OCI-LY7 (cell line): ENCODE results near the gene SMIM27. TPM values are rescaled to one million over a fixed set of nuclear protein-coding genes. Genes with fewer than 3 reads are reported as not detected.
"Not testable (repeated sequence)": the region's sequence is repeated elsewhere in the genome, so short reads cannot be mapped to it uniquely, and the experiment has no call there.

Source experiments
- BruUV-seq: library from RNA; stranded (reverse); fragments of 400-500 nt; replicated peaks from 2 replicates; lab custom pipeline; 2021; lab: Mats Ljungman, UMichigan
- CTCF ChIA-PET: fragments of 300-600 bp; sonication (Branson Sonifier 250); formaldehyde crosslinking; loops from one replicate; lab custom pipeline; 2022; ENCODE audit warnings: antibody characterized with exemption; ENCODE audit not compliant: unreplicated experiment; lab: Charles Lee
- POLR2A ChIA-PET: fragments of 300-600 bp; sonication (Branson Sonifier 250); formaldehyde crosslinking; loops from one replicate; lab custom pipeline; 2022; ENCODE audit warnings: antibody characterized with exemption; lab: Charles Lee
- DNase-seq: peaks from one replicate; pipeline ENCODE4 v3.0.0-alpha.2; 2015; ENCODE audit warnings: low spot score
- H2AFZ ChIP-seq: fragments of 200-600 bp; sonication (generic), shearing (Covaris generic); 2 replicates; pipeline ENCODE4 v1.6.1; 2014; ENCODE audit warnings: mild to moderate bottlenecking, antibody characterized with exemption, low read length, moderate library complexity
- H3K27ac ChIP-seq: fragments of 200-600 bp; sonication (generic); 2 replicates; pipeline ENCODE4 v1.5.1; 2014; ENCODE audit warnings: mixed run types, low read depth, mild to moderate bottlenecking, moderate library complexity, low read length, inconsistent platforms; ENCODE audit not compliant: poor library complexity, severe bottlenecking
- H3K36me3 ChIP-seq: fragments of 200-600 bp; sonication (generic); 2 replicates; pipeline ENCODE4 v1.6.1; 2014; ENCODE audit warnings: mild to moderate bottlenecking, antibody characterized with exemption, low read length, moderate library complexity, mixed read lengths; ENCODE audit not compliant: insufficient read depth
- H3K4me1 ChIP-seq: fragments of 200-600 bp; sonication (generic); 2 replicates; pipeline ENCODE4 v1.5.1; 2014; ENCODE audit warnings: mild to moderate bottlenecking, low read length; ENCODE audit not compliant: insufficient read depth, poor library complexity, severe bottlenecking
- H3K4me2 ChIP-seq: fragments of 200-600 bp; sonication (generic); 2 replicates; pipeline ENCODE4 v1.6.1; 2014; ENCODE audit warnings: mild to moderate bottlenecking, low read length
- H3K4me3 ChIP-seq: fragments of 200-600 bp; sonication (generic); 2 replicates; pipeline ENCODE4 v1.5.1; 2014; ENCODE audit warnings: mild to moderate bottlenecking, low read depth, low read length; ENCODE audit not compliant: poor library complexity, severe bottlenecking
- H3K79me2 ChIP-seq: fragments of 200-600 bp; sonication (generic); 2 replicates; pipeline ENCODE4 v1.6.1; 2016; ENCODE audit warnings: low read depth, mild to moderate bottlenecking, low read length, moderate library complexity, mixed read lengths; ENCODE audit not compliant: insufficient read depth
- H3K9me2 ChIP-seq: fragments of 200-600 bp; sonication (generic); 2 replicates; pipeline ENCODE4 v1.6.1; 2016; ENCODE audit warnings: mild to moderate bottlenecking, low read length, mixed read lengths; ENCODE audit not compliant: insufficient read depth
- H3K9me3 ChIP-seq: fragments of 200-600 bp; sonication (generic); 2 replicates; pipeline ENCODE4 v1.6.1; 2014; ENCODE audit warnings: mild to moderate bottlenecking, mixed run types, low read length, mixed read lengths
- H4K20me1 ChIP-seq: fragments of 200-600 bp; sonication (generic); 2 replicates; pipeline ENCODE4 v1.6.1; 2014; ENCODE audit warnings: mild to moderate bottlenecking, antibody characterized with exemption, low read length, moderate library complexity, mixed read lengths; ENCODE audit not compliant: insufficient read depth
- CTCF ChIP-seq: fragments of 200-600 bp; sonication (generic); conservative IDR thresholded peaks from 2 replicates; pipeline ENCODE4 v1.5.1; 2014; ENCODE audit warnings: mild to moderate bottlenecking, antibody characterized with exemption, low read length, moderate library complexity, mixed read lengths
- EZH2phosphoT487 ChIP-seq: fragments of 200-600 bp; sonication (generic); IDR thresholded peaks from 2 replicates; pipeline ENCODE4 v1.6.1; 2018; ENCODE audit warnings: low read depth, borderline replicate concordance, mild to moderate bottlenecking, mixed run types, antibody characterized with exemption, low read length, moderate library complexity, mixed read lengths
- intact Hi-C: fragments of 100-400 bp; cut with micrococcal nuclease; formaldehyde crosslinking; loops from one replicate; pipeline ENCODE4 v1.10.0; 2022; ENCODE audit not compliant: unreplicated experiment
- total RNA-seq, 2 experiments: library from RNA; depleted of rRNA in 1 of 2; stranded (reverse); fragments of >200 nt in 1 of 2; shearing (Covaris generic) in 1 of 2; gene quantifications; 2 replicates each; pipeline ENCODE4 v1.2.3, GENCODE V29; 2014 to 2022

Gene SMIM27
- total RNA-seq, 2 experiments from 2014 or later = 19.5 to 21.2 TPM

- TF ChIP-seq CTCF (no peak), EZH2phosphoT487 (no peak)
- CTCF ChIA-PET = no interaction called here
These were observed 9.1 kb upstream of the SMIM27 start for GRCh38 chr9:32543047-32543446.

GRCh38 chr9:32545884-32546283 is 6.2 kb upstream of the SMIM27 start:
- Histone ChIP-seq H3K4me1 (peaks cover 9% of the 10 kb centered on the region), H2AFZ (no peak overlapping the region), H3K79me2 (peaks cover 83% of the 10 kb centered on the region), H3K4me3 (no peak overlapping the region), H3K27ac (no peak overlapping the region), H4K20me1 (0 out of 2 replicates have a peak, but pooled peaks cover 5% of the 10 kb centered on the region), H3K9me2 (no peaks in the 10 kb centered on the region), H3K4me2 (no peak overlapping the region), H3K9me3 (no peaks in the 10 kb centered on the region), H3K36me3 (peaks cover 63% of the 10 kb centered on the region)
- BruUV-seq = no TSS peak
- no peak for TF ChIP-seq EZH2phosphoT487
- no peak for TF ChIP-seq CTCF
- intact Hi-C loops = no loop called here
- ChIA-PET POLR2A (interaction anchor here (1.4 kb wide), 1 partner anchor 482 kb away, joined by 3 read pairs; no protein-coding TSS in a partner anchor), CTCF (no interaction called here)
- no peak for DNase-seq

More at GRCh38 chr9:32543047-32543446, 9.1 kb upstream of the SMIM27 start:
- no peak overlapping the region for H3K4me3 ChIP-seq
- DNase-seq = no peak
- no peaks in the 10 kb centered on the region for H3K4me1 ChIP-seq
- BruUV-seq = no TSS peak
- H3K4me2 ChIP-seq = no peak overlapping the region
- no peak overlapping the region for H3K27ac ChIP-seq
- H3K9me2 ChIP-seq = no peaks in the 10 kb centered on the region
- intact Hi-C loops = no loop called here
- POLR2A ChIA-PET = interaction anchor here (1.0 kb wide), 1 partner anchor 9 kb away, joined by 3 read pairs; no protein-coding TSS in a partner anchor
- H3K36me3 ChIP-seq = peaks cover 67% of the 10 kb centered on the region
- 0 out of 2 replicates have a peak, but pooled peaks cover 5% of the 10 kb centered on the region for H4K20me1 ChIP-seq
- H3K79me2 ChIP-seq = peaks cover 65% of the 10 kb centered on the region; the same call in 1 of the 2 replicates
- H2AFZ ChIP-seq = no peak overlapping the region
- H3K9me3 ChIP-seq = no peaks in the 10 kb centered on the region

- H3K36me3 ChIP-seq = peaks cover 41% of the 10 kb centered on the region
- H3K4me1 ChIP-seq = peaks cover 14% of the 10 kb centered on the region
- H3K9me2 ChIP-seq, H3K4me2 ChIP-seq, H3K27ac ChIP-seq, H2AFZ ChIP-seq, H4K20me1 ChIP-seq, H3K4me3 ChIP-seq, H3K9me3 ChIP-seq, DNase-seq, intact Hi-C loops, BruUV-seq: not testable (repeated sequence)
- ChIA-PET CTCF (interaction anchor here (0.8 kb wide), 1 partner anchor 169 kb away, joined by 3 read pairs; no protein-coding TSS in a partner anchor), POLR2A (interaction anchor here (0.6 to 0.7 kb wide), 3 partner anchors 13 to 706 kb away, joined by 3 to 4 read pairs (median 4); no protein-coding TSS in a partner anchor)
- peaks cover 85% of the 10 kb centered on the region for H3K79me2 ChIP-seq
These were observed 3.9 kb upstream of the SMIM27 start for GRCh38 chr9:32548213-32548612.
